ENCODE data around the gene ZNF385B.

GRCh38 chr2:179578171-179578916 is 283.1 kb downstream of the ZNF385B start:
- TF ChIP-seq EZH2 (IDR thresholded peaks at IDR 0.05) = no peak
- TF ChIP-seq CTCF (IDR thresholded peaks at IDR 0.05 in 2 of 3, conservative IDR thresholded peaks at IDR 0.05 in 1 of 3; ENCODE audit: borderline replicate concordance in 1 of 3, insufficient read depth in 1 of 3, low read depth in 2 of 3, low read length in 2 of 3) = no peak
- TF ChIP-seq EGR1 (IDR thresholded peaks at IDR 0.05; ENCODE audit: low read depth) = no peak
- TF ChIP-seq POLR2AphosphoS5 (IDR thresholded peaks at IDR 0.05; ENCODE audit: low read depth, low read length) = no peak
- no peak for TF ChIP-seq POLR2A (IDR thresholded peaks at IDR 0.05; ENCODE audit: borderline replicate concordance, extremely low read depth, insufficient read depth, insufficient read length)
- TF ChIP-seq RAD21 (IDR thresholded peaks at IDR 0.05; ENCODE audit: low read depth) = no peak
- no peak for TF ChIP-seq REST (IDR thresholded peaks at IDR 0.05; ENCODE audit: low read depth)
- TF ChIP-seq SP1 (IDR thresholded peaks at IDR 0.05; ENCODE audit: low read depth) = no peak
- TF ChIP-seq MAX (IDR thresholded peaks at IDR 0.05) = no peak
- TF ChIP-seq EZH2phosphoT487 (IDR thresholded peaks at IDR 0.05; ENCODE audit: borderline replicate concordance) = no peak
- no peak for TF ChIP-seq CEBPB (IDR thresholded peaks at IDR 0.05; ENCODE audit: low read depth)
- TF ChIP-seq YY1 (IDR thresholded peaks at IDR 0.05; ENCODE audit: extremely low read depth, insufficient replicate concordance, low read depth, low read length) = no peak

All from HCT116 (cell line).